Posterior cingulate gyrus (tissue), 11 donors: ENCODE data around the gene ATP1A3.

Source experiments
- DNase-seq, 10 donors: peaks; one replicate each; pipeline versions ENCODE4 v3.0.0 to v3.0.0-alpha.2; 2020 to 2021; ENCODE audit warnings: mixed read lengths in 3 of 10
- intact Hi-C: fragments of 100-400 bp; cut with DNase I; formaldehyde crosslinking; loops from one replicate; pipeline ENCODE4 v1.15.1; 2023

The ATP1A3 gene

GRCh38 chr19:41921577-41922576, 72.2 kb downstream of the ATP1A3 start:
- DNase-seq: no peak
- intact Hi-C loops: no loop called here

- intact Hi-C loops: no loop called here
- peak in 1 of 10 donors; percentile 23 for DNase-seq
Observed at GRCh38 chr19:41920882-41921576, 73.0 kb downstream of the ATP1A3 start.

DNA sequence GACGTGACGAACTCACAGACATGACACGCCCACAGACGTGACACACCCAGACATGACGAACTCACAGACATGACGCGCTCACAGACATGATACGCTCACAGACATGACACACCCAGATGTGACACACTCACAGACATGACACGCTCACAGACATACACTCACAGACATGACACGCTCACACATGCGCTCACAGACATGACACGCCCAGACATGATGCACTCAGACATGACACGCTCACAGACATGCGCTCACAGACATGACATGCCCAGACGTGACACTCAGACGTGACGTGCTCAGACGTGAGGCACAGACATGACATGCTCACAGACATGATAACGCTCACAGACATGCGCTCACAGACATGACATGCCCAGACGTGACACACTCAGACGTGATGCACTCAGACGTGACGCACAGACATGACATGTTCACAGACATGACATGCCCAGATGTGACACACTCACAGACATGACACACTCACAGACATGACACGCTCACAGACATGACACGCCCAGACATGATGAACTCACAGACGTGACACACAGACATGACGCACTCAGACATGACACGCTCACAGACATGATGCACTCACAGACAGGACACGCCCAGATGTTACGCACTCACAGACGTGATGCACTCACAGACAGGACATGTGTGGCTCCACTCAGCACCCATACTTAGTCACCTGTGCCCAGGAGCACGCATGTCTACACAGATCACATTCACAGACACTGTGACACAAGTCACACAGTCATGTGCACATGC, 73.9 kb downstream of the ATP1A3 start:
- peak in 1 of 10 donors; percentile 25 for DNase-seq
- intact Hi-C loops: no loop called here

DNA sequence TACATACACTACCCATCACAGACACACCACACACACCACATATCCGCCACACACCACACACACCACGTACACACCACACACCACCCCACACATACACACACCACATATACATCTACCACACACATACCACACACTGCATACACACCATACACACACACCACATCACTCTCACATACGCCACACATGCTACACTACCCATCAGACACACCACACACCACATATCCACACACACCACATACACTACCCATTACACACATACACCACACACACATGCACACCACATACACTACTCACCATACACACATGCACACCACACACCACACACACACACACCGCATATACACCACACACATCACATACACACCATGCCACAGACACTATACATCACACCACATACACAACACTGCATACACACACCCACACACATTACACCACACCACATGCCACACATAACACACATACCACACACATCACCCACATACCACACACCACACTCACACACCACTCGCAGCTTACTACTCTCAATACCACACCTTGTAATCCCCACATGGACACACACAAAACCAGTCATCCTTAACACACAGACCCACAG, 75.3 kb downstream of the ATP1A3 start:
- no peak for DNase-seq
- intact Hi-C loops: no loop called here

GRCh38 chr19:41918095-41918494, 75.9 kb downstream of the ATP1A3 start:
- intact Hi-C loops: no loop called here
- peak in 1 of 10 donors; percentile 1 for DNase-seq

GRCh38 chr19:41917676-41918075, 76.4 kb downstream of the ATP1A3 start:
- DNase-seq: no peak
- intact Hi-C loops: no loop called here
